Thyroid gland (tissue), 4 donors: ENCODE data around the gene PLD4.

Source experiments
- POLR2A ChIP-seq, 2 donors: fragments of 450-650 bp; IDR thresholded peaks; one replicate each; pipeline ENCODE4 v1.6.1; 2017; ENCODE audit warnings: antibody characterized with exemption in 2 of 2, mild to moderate bottlenecking in 2 of 2, moderate library complexity in 1 of 2
- TF ChIP-seq, protein P1 (sequence below), 6 experiments: fragments of 200-600 bp in 3 of 6; fragments of 450-650 bp in 3 of 6; sonication (generic) in 3 of 6; IDR thresholded peaks; one replicate each; pipeline ENCODE4 v1.5.1; 2016 to 2019; ENCODE audit warnings: antibody characterized with exemption in 6 of 6, mild to moderate bottlenecking in 2 of 6, inconsistent platforms in 1 of 6, moderate library complexity in 1 of 6

DNA sequence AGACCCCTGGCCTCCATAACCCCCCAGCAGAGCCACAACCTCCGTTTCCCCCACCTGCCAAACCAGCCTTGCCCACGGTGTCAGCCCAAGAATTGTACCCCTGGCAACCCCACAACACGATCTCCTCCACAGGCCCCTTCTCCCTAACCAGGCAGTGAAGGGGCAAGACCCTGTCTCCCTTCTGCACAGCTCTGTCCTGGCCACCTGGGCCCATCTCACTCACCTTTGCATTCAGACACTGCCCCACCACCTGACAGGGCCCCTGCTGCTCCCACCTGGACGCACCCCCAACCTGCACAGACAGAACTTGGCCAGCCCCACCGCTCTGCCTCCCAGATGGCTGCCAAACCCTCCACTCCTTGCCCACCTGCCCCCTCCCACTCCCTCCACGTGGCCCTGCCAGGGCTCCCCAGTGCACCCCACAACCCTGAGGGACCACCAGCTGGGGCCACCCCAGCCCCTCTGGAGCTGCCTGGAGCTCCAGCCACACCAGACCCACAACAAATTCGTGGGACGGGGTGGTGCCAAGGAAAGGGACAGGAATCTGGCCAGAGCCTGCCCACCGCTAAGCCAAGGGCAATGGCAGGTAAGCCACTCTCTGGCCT, 41.7 kb downstream of the PLD4 start:
- TF ChIP-seq, protein P1, sequence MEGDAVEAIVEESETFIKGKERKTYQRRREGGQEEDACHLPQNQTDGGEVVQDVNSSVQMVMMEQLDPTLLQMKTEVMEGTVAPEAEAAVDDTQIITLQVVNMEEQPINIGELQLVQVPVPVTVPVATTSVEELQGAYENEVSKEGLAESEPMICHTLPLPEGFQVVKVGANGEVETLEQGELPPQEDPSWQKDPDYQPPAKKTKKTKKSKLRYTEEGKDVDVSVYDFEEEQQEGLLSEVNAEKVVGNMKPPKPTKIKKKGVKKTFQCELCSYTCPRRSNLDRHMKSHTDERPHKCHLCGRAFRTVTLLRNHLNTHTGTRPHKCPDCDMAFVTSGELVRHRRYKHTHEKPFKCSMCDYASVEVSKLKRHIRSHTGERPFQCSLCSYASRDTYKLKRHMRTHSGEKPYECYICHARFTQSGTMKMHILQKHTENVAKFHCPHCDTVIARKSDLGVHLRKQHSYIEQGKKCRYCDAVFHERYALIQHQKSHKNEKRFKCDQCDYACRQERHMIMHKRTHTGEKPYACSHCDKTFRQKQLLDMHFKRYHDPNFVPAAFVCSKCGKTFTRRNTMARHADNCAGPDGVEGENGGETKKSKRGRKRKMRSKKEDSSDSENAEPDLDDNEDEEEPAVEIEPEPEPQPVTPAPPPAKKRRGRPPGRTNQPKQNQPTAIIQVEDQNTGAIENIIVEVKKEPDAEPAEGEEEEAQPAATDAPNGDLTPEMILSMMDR (IDR thresholded peaks at IDR 0.05) = no peak
- no peak for TF ChIP-seq POLR2A (IDR thresholded peaks at IDR 0.05)
